Activated CD8-positive, alpha-beta T cell treated with anti-CD3 and anti-CD28 coated beads, Interleukin-2, amount 10 ng/mL, durations not matched to agents 7 days and 5 days (primary cell): ENCODE results near the gene ASCC3. TPM values are rescaled to one million over a fixed set of nuclear protein-coding genes. Genes with fewer than 3 reads are reported as not detected.

Experiments
- ATAC-seq: fragments of 150-1000 bp; cut with Tn5 transposase; one replicate; pipeline ENCODE4 v1.10.0; 2021; ENCODE audit warnings: moderate library complexity
- CTCF ChIA-PET: fragments of 350-600 bp; sonication (Branson Sonifier 250); formaldehyde crosslinking; loops from one replicate; lab custom pipeline; 2021; ENCODE audit warnings: antibody characterized with exemption; lab: Charles Lee
- POLR2A ChIA-PET: fragments of 350-600 bp; sonication (Branson Sonifier 250); formaldehyde crosslinking; loops from one replicate; lab custom pipeline; 2021; ENCODE audit warnings: antibody characterized with exemption; lab: Charles Lee
- DNase-seq: peaks from one replicate; pipeline ENCODE4 v3.0.0-alpha.2; 2020
- H3K27ac Mint-ChIP-seq: one replicate; pipeline ENCODE4 v1.8.0; 2021; ENCODE audit warnings: mild to moderate bottlenecking, mixed read lengths
- H3K27me3 Mint-ChIP-seq: one replicate; pipeline ENCODE4 v1.8.0; 2021; ENCODE audit warnings: low read depth, mixed read lengths
- H3K36me3 Mint-ChIP-seq: one replicate; pipeline ENCODE4 v1.8.0; 2021; ENCODE audit warnings: low read depth, mixed read lengths
- H3K4me1 Mint-ChIP-seq: one replicate; pipeline ENCODE4 v1.8.0; 2021; ENCODE audit warnings: low read depth, mixed read lengths
- H3K4me3 Mint-ChIP-seq: one replicate; pipeline ENCODE4 v1.8.0; 2021; ENCODE audit warnings: mild to moderate bottlenecking, mixed read lengths
- H3K9me3 Mint-ChIP-seq: one replicate; pipeline ENCODE4 v1.8.0; 2022; ENCODE audit warnings: mixed read lengths; ENCODE audit not compliant: insufficient read depth
- total RNA-seq, 2 experiments: library from RNA; stranded (reverse); gene quantifications; one replicate each; pipeline ENCODE4 v1.2.3, GENCODE V29; 2021

ASCC3 gene
- total RNA-seq, 2 experiments from 2014 or later, result 61.8 to 66.1 TPM

GRCh38 chr6:100472674-100473073 lies 408.5 kb downstream of the ASCC3 start:
- no peak overlapping the region for H3K27ac Mint-ChIP-seq
- POLR2A ChIA-PET, result no interaction called here
- peaks cover 2% of the 10 kb centered on the region for H3K36me3 Mint-ChIP-seq
- no peaks in the 10 kb centered on the region for H3K9me3 Mint-ChIP-seq
- CTCF ChIA-PET, result no interaction called here
- peaks cover 2% of the 10 kb centered on the region for H3K4me1 Mint-ChIP-seq
- peaks cover 51% of the 10 kb centered on the region for H3K27me3 Mint-ChIP-seq
- H3K4me3 Mint-ChIP-seq, result no peak overlapping the region
- ATAC-seq (peak; percentile 42), DNase-seq (no peak)

- CTCF ChIA-PET, result interaction anchor here (1.0 kb wide), 1 partner anchor 10 kb away, joined by 3 read pairs; no protein-coding TSS in a partner anchor
- ATAC-seq, result no peak
- Mint-ChIP-seq H3K27ac (no peak overlapping the region), H3K36me3 (peaks cover 3% of the 10 kb centered on the region), H3K4me1 (peaks cover 2% of the 10 kb centered on the region), H3K9me3 (no peaks in the 10 kb centered on the region), H3K27me3 (peaks cover 66% of the 10 kb centered on the region), H3K4me3 (no peak overlapping the region)
- DNase-seq, result no peak
- POLR2A ChIA-PET, result no interaction called here
These were observed 410.6 kb downstream of the ASCC3 start for GRCh38 chr6:100470422-100471120.

- ChIA-PET CTCF (interaction anchor here (1.1 kb wide), 1 partner anchor 353 kb away, joined by 4 read pairs; no protein-coding TSS in a partner anchor), POLR2A (no interaction called here)
- Mint-ChIP-seq H3K9me3 (no peaks in the 10 kb centered on the region), H3K4me3 (no peak overlapping the region), H3K4me1 (peaks cover 2% of the 10 kb centered on the region), H3K36me3 (peaks cover 6% of the 10 kb centered on the region), H3K27ac (no peak overlapping the region), H3K27me3 (peaks cover 71% of the 10 kb centered on the region)
- DNase-seq (peak; percentile 8), ATAC-seq (no peak)
These were observed 411.8 kb downstream of the ASCC3 start for GRCh38 chr6:100469101-100469859.

GRCh38 chr6:100468016-100468622 lies 413.0 kb downstream of the ASCC3 start:
- DNase-seq (peak; percentile 12), ATAC-seq (no peak)
- H3K9me3 Mint-ChIP-seq, result no peaks in the 10 kb centered on the region
- H3K27me3 Mint-ChIP-seq, result peaks cover 76% of the 10 kb centered on the region
- no peak overlapping the region for H3K27ac Mint-ChIP-seq
- peaks cover 4% of the 10 kb centered on the region for H3K4me1 Mint-ChIP-seq
- peaks cover 12% of the 10 kb centered on the region for H3K36me3 Mint-ChIP-seq
- POLR2A ChIA-PET, result no interaction called here
- CTCF ChIA-PET, result no interaction called here
- no peak overlapping the region for H3K4me3 Mint-ChIP-seq

- Mint-ChIP-seq H3K36me3 (peaks cover 12% of the 10 kb centered on the region), H3K9me3 (no peaks in the 10 kb centered on the region), H3K4me1 (peaks cover 2% of the 10 kb centered on the region), H3K27ac (no peak overlapping the region), H3K4me3 (no peak overlapping the region), H3K27me3 (peaks cover 82% of the 10 kb centered on the region)
- ATAC-seq (no peak), DNase-seq (peak; percentile 16)
- ChIA-PET POLR2A (interaction anchor here (0.6 kb wide), 1 partner anchor 458 kb away, joined by 3 read pairs; no protein-coding TSS in a partner anchor), CTCF (no interaction called here)
These were observed 413.8 kb downstream of the ASCC3 start for GRCh38 chr6:100467129-100468015.

GRCh38 chr6:100466410-100467128 lies 414.6 kb downstream of the ASCC3 start:
- CTCF ChIA-PET, result interaction anchor here (1.2 to 1.9 kb wide), 2 partner anchors 13 to 19 kb away, joined by 4 to 6 read pairs; no protein-coding TSS in a partner anchor
- Mint-ChIP-seq H3K27ac (peak overlapping the region; percentile 7), H3K36me3 (peaks cover 12% of the 10 kb centered on the region), H3K4me3 (peak overlapping the region; percentile 1), H3K9me3 (no peaks in the 10 kb centered on the region), H3K27me3 (peaks cover 82% of the 10 kb centered on the region), H3K4me1 (peaks cover 8% of the 10 kb centered on the region)
- POLR2A ChIA-PET, result interaction anchor here (0.6 kb wide), 1 partner anchor 457 kb away, joined by 3 read pairs; no protein-coding TSS in a partner anchor
- no peak for ATAC-seq
- DNase-seq, result peak; percentile 14

- POLR2A ChIA-PET, result no interaction called here
These were observed 415.3 kb downstream of the ASCC3 start for GRCh38 chr6:100465701-100466409.

GRCh38 chr6:100464903-100465700 lies 416.0 kb downstream of the ASCC3 start, which contains the start of gene SIM1:
TSS of gene SIM1 (minus strand) at chr6:100464921. CDS start at chr6:100463468, 1,453 bp downstream.
- peak within 1 kb of the TSS; percentile 38 for H3K4me3 Mint-ChIP-seq
- H3K36me3 Mint-ChIP-seq, result peaks cover 12% of the 10 kb centered on the region
- H3K9me3 Mint-ChIP-seq, result no peaks in the 10 kb centered on the region
- ATAC-seq (peak; percentile 36), DNase-seq (no peak)
- ChIA-PET POLR2A (no interaction called here), CTCF (interaction anchor here (0.8 to 1.9 kb wide), 3 partner anchors 10 to 17 kb away, joined by 3 to 6 read pairs (median 4); no protein-coding TSS in a partner anchor)
- H3K27me3 Mint-ChIP-seq, result peaks cover 78% of the 10 kb centered on the region
- peaks cover 8% of the 10 kb centered on the region for H3K4me1 Mint-ChIP-seq
- H3K27ac Mint-ChIP-seq, result peak within 1 kb of the TSS; percentile 52

More at GRCh38 chr6:100465701-100466409, 415.3 kb downstream of the ASCC3 start:
- H3K9me3 Mint-ChIP-seq, result no peaks in the 10 kb centered on the region
- DNase-seq (no peak), ATAC-seq (no peak)
- H3K36me3 Mint-ChIP-seq, result peaks cover 12% of the 10 kb centered on the region
- peaks cover 8% of the 10 kb centered on the region for H3K4me1 Mint-ChIP-seq
- peak overlapping the region; percentile 52 for H3K27ac Mint-ChIP-seq
- H3K27me3 Mint-ChIP-seq, result peaks cover 80% of the 10 kb centered on the region
- CTCF ChIA-PET, result interaction anchor here (1.2 to 1.9 kb wide), 2 partner anchors 12 to 18 kb away, joined by 4 to 6 read pairs; no protein-coding TSS in a partner anchor
- peak overlapping the region; percentile 38 for H3K4me3 Mint-ChIP-seq

- ChIA-PET POLR2A (no interaction called here), CTCF (interaction anchor here (0.8 kb wide), 1 partner anchor 11 kb away, joined by 3 read pairs; no protein-coding TSS in a partner anchor)
- Mint-ChIP-seq H3K4me1 (peaks cover 8% of the 10 kb centered on the region), H3K27me3 (peaks cover 78% of the 10 kb centered on the region), H3K36me3 (peaks cover 12% of the 10 kb centered on the region), H3K9me3 (no peaks in the 10 kb centered on the region), H3K27ac (no peak overlapping the region), H3K4me3 (no peak overlapping the region)
- DNase-seq (no peak), ATAC-seq (no peak)
These were observed 416.8 kb downstream of the ASCC3 start for GRCh38 chr6:100464162-100464851.
